IMR-90 (cell line): Measurements from ENCODE around the gene PAX5. TPM values are rescaled to one million over a fixed set of nuclear protein-coding genes. Genes with fewer than 3 reads are reported as not detected.

Source experiments
- ATAC-seq: fragments of 200-7000 bp; cut with Tn5 transposase; 2 replicates; pipeline ENCODE4 v1.9.1; 2020; ENCODE audit warnings: low read depth, mild to moderate bottlenecking, moderate library complexity
- BruUV-seq: library from RNA; stranded (reverse); fragments of 400-500 nt; replicated peaks from 2 replicates; lab custom pipeline; 2021; lab: Mats Ljungman, UMichigan
- CTCF ChIA-PET: fragments of 300-600 bp; formaldehyde crosslinking; extraction: SDS; loops from one replicate; lab custom pipeline; 2021; ENCODE audit warnings: antibody characterized with exemption; lab: Yijun Ruan, JAX
- POLR2A ChIA-PET: fragments of 300-600 bp; sonication (Branson Sonifier 250); formaldehyde crosslinking; loops from one replicate; lab custom pipeline; 2022; ENCODE audit warnings: antibody characterized with exemption; ENCODE audit not compliant: unreplicated experiment; lab: Charles Lee
- DNase-seq: peaks from one replicate; pipeline ENCODE4 v3.0.0; 2013
- H2AFZ ChIP-seq: replicated peaks from 2 replicates; pipeline ENCODE3; 2013; ENCODE audit warnings: low read length, mild to moderate bottlenecking; ENCODE audit not compliant: poor library complexity
- H2AK5ac ChIP-seq: 2 replicates; pipeline ENCODE4 v1.6.1; 2013; ENCODE audit warnings: low read depth, low read length, inconsistent platforms
- H2AK9ac ChIP-seq: replicated peaks from 2 replicates; pipeline ENCODE3; 2013; ENCODE audit warnings: mild to moderate bottlenecking, low read depth, low read length, moderate library complexity; ENCODE audit not compliant: poor library complexity
- H2BK120ac ChIP-seq: 2 replicates; pipeline ENCODE4 v1.6.1; 2013; ENCODE audit warnings: low read depth, low read length, inconsistent platforms
- H2BK15ac ChIP-seq: 3 replicates; pipeline ENCODE4 v1.6.1; 2013; ENCODE audit warnings: low read depth, low read length, inconsistent platforms
- H2BK20ac ChIP-seq: 2 replicates; pipeline ENCODE4 v1.6.1; 2013; ENCODE audit warnings: low read depth, mild to moderate bottlenecking, inconsistent platforms, low read length, moderate library complexity
- H2BK5ac ChIP-seq: 2 replicates; pipeline ENCODE4 v1.6.1; 2013; ENCODE audit warnings: mild to moderate bottlenecking, low read depth, low read length, inconsistent platforms; ENCODE audit not compliant: poor library complexity, severe bottlenecking
- H3K14ac ChIP-seq: replicated peaks from 2 replicates; pipeline ENCODE4 v1.6.1; 2013; ENCODE audit warnings: low read depth, low read length, inconsistent platforms
- H3K18ac ChIP-seq: 2 replicates; pipeline ENCODE4 v1.6.1; 2013; ENCODE audit warnings: low read depth, low read length, control low read depth
- H3K23ac ChIP-seq: 2 replicates; pipeline ENCODE4 v1.6.1; 2013; ENCODE audit warnings: low read depth, low read length, inconsistent platforms
- H3K27ac ChIP-seq: 2 replicates; pipeline ENCODE4 v1.5.1; 2013; ENCODE audit warnings: mild to moderate bottlenecking, control low read depth, low read length; ENCODE audit not compliant: insufficient read depth
- H3K27me3 ChIP-seq: 2 replicates; pipeline ENCODE4 v1.6.1; 2013; ENCODE audit warnings: low read length; ENCODE audit not compliant: control insufficient read depth, insufficient read depth
- H3K36me3 ChIP-seq: 2 replicates; pipeline ENCODE4 v1.6.1; 2013; ENCODE audit warnings: low read length, mixed read lengths; ENCODE audit not compliant: control insufficient read depth, insufficient read depth
- H3K4ac ChIP-seq: 2 replicates; pipeline ENCODE4 v1.6.1; 2013; ENCODE audit warnings: low read depth, low read length, inconsistent platforms
- H3K4me1 ChIP-seq: 2 replicates; pipeline ENCODE4 v1.6.1; 2013; ENCODE audit warnings: low read length, mixed read lengths; ENCODE audit not compliant: control insufficient read depth, insufficient read depth
- H3K4me2 ChIP-seq: 2 replicates; pipeline ENCODE4 v1.6.1; 2013; ENCODE audit warnings: low read depth, mild to moderate bottlenecking, control low read depth, low read length, moderate library complexity
- H3K4me3 ChIP-seq: 2 replicates; pipeline ENCODE4 v1.5.1; 2013; ENCODE audit warnings: low read depth, mild to moderate bottlenecking, control low read depth, low read length, moderate library complexity; ENCODE audit not compliant: insufficient read depth
- H3K56ac ChIP-seq: 2 replicates; pipeline ENCODE4 v1.6.1; 2013; ENCODE audit warnings: low read length, inconsistent platforms; ENCODE audit not compliant: insufficient read depth; ENCODE audit errors: extremely low read depth
- H3K79me1 ChIP-seq, 2 experiments: 2 replicates each; pipeline ENCODE4 v1.6.1; 2013; ENCODE audit warnings: low read length in 2 of 2, inconsistent platforms in 1 of 2, low read depth in 1 of 2
- H3K9ac ChIP-seq: 2 replicates; pipeline ENCODE4 v1.6.1; 2013; ENCODE audit warnings: low read depth, low read length, control low read depth
- H3K9me1 ChIP-seq: 2 replicates; pipeline ENCODE4 v1.6.1; 2013; ENCODE audit warnings: low read length, inconsistent platforms; ENCODE audit not compliant: insufficient read depth
- H3K9me3 ChIP-seq: 2 replicates; pipeline ENCODE4 v1.6.1; 2013; ENCODE audit warnings: low read length; ENCODE audit not compliant: control insufficient read depth, insufficient read depth
- H4K20me1 ChIP-seq: 2 replicates; pipeline ENCODE4 v1.6.1; 2013; ENCODE audit warnings: low read length, inconsistent platforms; ENCODE audit not compliant: insufficient read depth
- H4K5ac ChIP-seq: 2 replicates; pipeline ENCODE4 v1.6.1; 2013; ENCODE audit warnings: mild to moderate bottlenecking, low read depth, low read length, control low read depth
- H4K8ac ChIP-seq, 2 experiments: 2 replicates each; pipeline ENCODE4 v1.6.1; 2013; ENCODE audit warnings: low read depth in 2 of 2, low read length in 2 of 2, control low read depth in 1 of 2, inconsistent platforms in 1 of 2
- H4K91ac ChIP-seq: 2 replicates; pipeline ENCODE4 v1.6.1; 2013; ENCODE audit warnings: low read depth, low read length, inconsistent platforms; ENCODE audit not compliant: insufficient read depth
- CEBPB ChIP-seq: IDR thresholded peaks from 2 replicates; pipeline ENCODE4 v1.6.1; 2012; ENCODE audit warnings: low read depth, low read length, improper control_type of control experiment
- CHD1 ChIP-seq: IDR thresholded peaks from 2 replicates; pipeline ENCODE4 v1.6.1; 2012; ENCODE audit warnings: low read depth, low read length, improper control_type of control experiment
- MAFK ChIP-seq: IDR thresholded peaks from 2 replicates; pipeline ENCODE4 v1.6.1; 2012; ENCODE audit warnings: low read depth, low read length, improper control_type of control experiment
- MAZ ChIP-seq: IDR thresholded peaks from 2 replicates; pipeline ENCODE4 v1.6.1; 2012; ENCODE audit warnings: low read depth, mild to moderate bottlenecking, low read length, improper control_type of control experiment, moderate library complexity, borderline replicate concordance
- MXI1 ChIP-seq: IDR thresholded peaks from 2 replicates; pipeline ENCODE4 v1.6.1; 2012; ENCODE audit warnings: low read depth, mild to moderate bottlenecking, low read length, moderate library complexity, borderline replicate concordance
- NFE2L2 ChIP-seq: fragments of 150-350 bp; IDR thresholded peaks from 2 replicates; pipeline ENCODE4 v1.6.1; 2016; ENCODE audit warnings: low read depth, mild to moderate bottlenecking, low read length
- POLR2A ChIP-seq: IDR thresholded peaks from 2 replicates; pipeline ENCODE4 v1.6.1; 2012; ENCODE audit warnings: mild to moderate bottlenecking, low read depth, low read length
- RAD21 ChIP-seq: IDR thresholded peaks from 2 replicates; pipeline ENCODE4 v1.6.1; 2012; ENCODE audit warnings: low read length, improper control_type of control experiment
- RFX5 ChIP-seq: IDR thresholded peaks from 2 replicates; pipeline ENCODE4 v1.8.0; 2012; ENCODE audit warnings: low read depth, mild to moderate bottlenecking, low read length, moderate library complexity
- SMC3 ChIP-seq: fragments of 150-350 bp; IDR thresholded peaks from 2 replicates; pipeline ENCODE4 v1.6.1; 2016; ENCODE audit warnings: low read depth, mild to moderate bottlenecking, antibody characterized with exemption, low read length, moderate library complexity
- WGBS, 2 experiments: methylation state at CpG; one replicate each; pipeline versions ENCODE4 v1.1.5 to v1.1.7; 2013; ENCODE audit warnings: missing lambda C conversion rate in 2 of 2; ENCODE audit not compliant: insufficient read length in 1 of 2; ENCODE audit errors: extremely low coverage in 2 of 2; 5-methylcytosine and 5-hydroxymethylcytosine counted together
- dilution Hi-C: fragments of 300-500 bp; cut with HindIII; formaldehyde crosslinking; loops from one replicate; pipeline ENCODE4 v1.14.3; 2018; ENCODE audit warnings: low sequenced_read_pairs; ENCODE audit not compliant: unreplicated experiment
- in situ Hi-C: fragments of 300-500 bp; cut with MboI; formaldehyde crosslinking; loops from 3 replicates; pipeline ENCODE4 v1.14.3; 2019; ENCODE audit warnings: low sequenced_read_pairs, inconsistent platforms, mixed read lengths
- intact Hi-C: fragments of 100-400 bp; cut with micrococcal nuclease; formaldehyde crosslinking; loops from 2 replicates; pipeline ENCODE4 v1.10.0; 2022
- polyA plus RNA-seq, 3 experiments: library from polyadenylated mRNA; depleted of rRNA; stranded (reverse); fragments of >200 nt; gene quantifications; 2 replicates each; pipeline ENCODE4 v1.2.3, GENCODE V29; 2012; ENCODE audit warnings: low replicate concordance in 1 of 3
- total RNA-seq: library from RNA; depleted of rRNA; stranded (reverse); fragments of >200 nt; gene quantifications from 2 replicates; pipeline ENCODE4 v1.2.3, GENCODE V29; 2012
- TF ChIP-seq, protein P1 (sequence below): fragments of 150-350 bp; IDR thresholded peaks from 2 replicates; pipeline ENCODE4 v1.6.1; 2017; ENCODE audit warnings: mild to moderate bottlenecking, antibody characterized with exemption, low read length, low read depth
- TF ChIP-seq, protein P2 (sequence below): conservative IDR thresholded peaks from 2 replicates; pipeline ENCODE4 v1.5.1; 2012; ENCODE audit warnings: mild to moderate bottlenecking, low read depth, low read length, improper control_type of control experiment
- TF ChIP-seq, protein P3 (sequence below): fragments of 150-350 bp; IDR thresholded peaks from 2 replicates; pipeline ENCODE4 v1.6.1; 2016; ENCODE audit warnings: low read depth, mild to moderate bottlenecking, low read length, moderate library complexity, borderline replicate concordance

Gene PAX5
- total and polyA plus RNA-seq, 2 of the 4 experiments (the other 2 are of a cell fraction), result not detected

DNA sequence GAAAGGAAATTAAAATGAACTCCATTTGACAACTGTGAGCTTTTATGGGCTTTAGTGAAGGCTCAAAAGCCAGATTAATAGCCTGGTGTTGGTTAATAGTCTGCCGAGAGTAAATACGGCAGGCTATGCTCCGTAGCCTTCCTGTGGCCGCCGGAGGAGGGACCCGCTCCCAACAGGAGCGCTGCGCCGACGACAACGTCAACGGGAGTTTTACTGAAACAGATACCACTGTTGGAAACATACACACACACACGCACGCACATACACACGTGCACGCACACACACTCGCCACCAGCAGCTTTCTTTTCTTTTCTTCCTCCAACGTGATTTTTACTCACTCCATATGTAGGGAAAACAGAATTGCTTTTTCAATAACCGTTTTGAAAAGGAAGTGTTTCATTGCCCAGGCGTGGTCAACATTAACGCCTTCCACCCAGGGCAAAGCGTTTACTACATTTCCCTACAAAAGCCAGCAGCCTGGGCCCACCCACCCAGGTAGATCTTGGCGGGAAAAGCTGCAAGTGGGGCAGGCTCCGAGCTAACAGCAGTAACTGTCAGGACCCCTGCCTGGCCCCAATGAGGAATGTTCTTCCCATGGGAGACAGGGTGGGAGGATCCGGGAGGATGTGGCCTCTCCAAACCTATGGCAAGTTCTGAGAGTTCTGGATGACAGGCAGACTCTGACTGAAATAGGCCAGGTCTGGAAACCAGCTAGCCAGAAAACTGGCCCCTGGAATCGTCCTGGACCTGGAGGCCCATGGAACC, 72.3 kb downstream of the PAX5 start:
- Histone ChIP-seq H3K9me3 (no peaks in the 10 kb centered on the region), H3K14ac (no peak overlapping the region), H2AFZ (no peak overlapping the region), H4K20me1 (no peaks in the 10 kb centered on the region), H3K79me1 (no peaks in the 10 kb centered on the region), H3K9me1 (no peaks in the 10 kb centered on the region), H3K36me3 (no peaks in the 10 kb centered on the region), H3K9ac (no peak overlapping the region), H3K4ac (no peak overlapping the region), H3K4me2 (peak overlapping the region; percentile 36; the same call in 1 of the 2 replicates), H3K4me3 (no peak overlapping the region), H2BK5ac (no peak overlapping the region), H3K23ac (no peak overlapping the region), H2BK15ac (no peak overlapping the region), H3K56ac (no peak overlapping the region), H2BK120ac (no peak overlapping the region), H4K5ac (no peak overlapping the region), H2AK9ac (no peak overlapping the region), H3K18ac (no peak overlapping the region), H3K27ac (no peak overlapping the region), H2BK20ac (no peak overlapping the region), H4K8ac (no peak overlapping the region), H3K4me1 (no peaks in the 10 kb centered on the region), H4K91ac (no peak overlapping the region), H2AK5ac (no peak overlapping the region), H3K27me3 (peaks cover 40% of the 10 kb centered on the region)
- TF ChIP-seq POLR2A (no peak), CEBPB (no peak), CHD1 (no peak), MAFK (no peak), MAZ (no peak), MXI1 (no peak), SMC3 (no peak), NFE2L2 (no peak), RFX5 (no peak), RAD21 (no peak)
- TF ChIP-seq, protein P1, sequence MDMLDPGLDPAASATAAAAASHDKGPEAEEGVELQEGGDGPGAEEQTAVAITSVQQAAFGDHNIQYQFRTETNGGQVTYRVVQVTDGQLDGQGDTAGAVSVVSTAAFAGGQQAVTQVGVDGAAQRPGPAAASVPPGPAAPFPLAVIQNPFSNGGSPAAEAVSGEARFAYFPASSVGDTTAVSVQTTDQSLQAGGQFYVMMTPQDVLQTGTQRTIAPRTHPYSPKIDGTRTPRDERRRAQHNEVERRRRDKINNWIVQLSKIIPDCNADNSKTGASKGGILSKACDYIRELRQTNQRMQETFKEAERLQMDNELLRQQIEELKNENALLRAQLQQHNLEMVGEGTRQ, result no peak
- TF ChIP-seq, protein P2, sequence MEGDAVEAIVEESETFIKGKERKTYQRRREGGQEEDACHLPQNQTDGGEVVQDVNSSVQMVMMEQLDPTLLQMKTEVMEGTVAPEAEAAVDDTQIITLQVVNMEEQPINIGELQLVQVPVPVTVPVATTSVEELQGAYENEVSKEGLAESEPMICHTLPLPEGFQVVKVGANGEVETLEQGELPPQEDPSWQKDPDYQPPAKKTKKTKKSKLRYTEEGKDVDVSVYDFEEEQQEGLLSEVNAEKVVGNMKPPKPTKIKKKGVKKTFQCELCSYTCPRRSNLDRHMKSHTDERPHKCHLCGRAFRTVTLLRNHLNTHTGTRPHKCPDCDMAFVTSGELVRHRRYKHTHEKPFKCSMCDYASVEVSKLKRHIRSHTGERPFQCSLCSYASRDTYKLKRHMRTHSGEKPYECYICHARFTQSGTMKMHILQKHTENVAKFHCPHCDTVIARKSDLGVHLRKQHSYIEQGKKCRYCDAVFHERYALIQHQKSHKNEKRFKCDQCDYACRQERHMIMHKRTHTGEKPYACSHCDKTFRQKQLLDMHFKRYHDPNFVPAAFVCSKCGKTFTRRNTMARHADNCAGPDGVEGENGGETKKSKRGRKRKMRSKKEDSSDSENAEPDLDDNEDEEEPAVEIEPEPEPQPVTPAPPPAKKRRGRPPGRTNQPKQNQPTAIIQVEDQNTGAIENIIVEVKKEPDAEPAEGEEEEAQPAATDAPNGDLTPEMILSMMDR, result no peak
- TF ChIP-seq, protein P3, sequence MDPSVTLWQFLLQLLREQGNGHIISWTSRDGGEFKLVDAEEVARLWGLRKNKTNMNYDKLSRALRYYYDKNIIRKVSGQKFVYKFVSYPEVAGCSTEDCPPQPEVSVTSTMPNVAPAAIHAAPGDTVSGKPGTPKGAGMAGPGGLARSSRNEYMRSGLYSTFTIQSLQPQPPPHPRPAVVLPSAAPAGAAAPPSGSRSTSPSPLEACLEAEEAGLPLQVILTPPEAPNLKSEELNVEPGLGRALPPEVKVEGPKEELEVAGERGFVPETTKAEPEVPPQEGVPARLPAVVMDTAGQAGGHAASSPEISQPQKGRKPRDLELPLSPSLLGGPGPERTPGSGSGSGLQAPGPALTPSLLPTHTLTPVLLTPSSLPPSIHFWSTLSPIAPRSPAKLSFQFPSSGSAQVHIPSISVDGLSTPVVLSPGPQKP, result no peak
- intact Hi-C loops, result no loop called here
- ChIA-PET POLR2A (interaction anchor here (0.6 kb wide), 1 partner anchor 25 kb away, joined by 3 read pairs; no protein-coding TSS in a partner anchor), CTCF (no interaction called here)
- 25% methylated on average over 13 of the region's 26 CpGs; no CpG with 5 or more reads in 1 of the 2 experiments for WGBS, 2 experiments
- no peak for ATAC-seq
- DNase-seq, result no peak
- in situ Hi-C loops, result no loop called here
- BruUV-seq, result no TSS peak
- dilution Hi-C loops, result no loop called here
